ENCODE results near the gene YTHDF1. TPM values are rescaled to one million over a fixed set of nuclear protein-coding genes. Genes with fewer than 3 reads are reported as not detected.

YTHDF1 gene
- total and polyA plus RNA-seq, 2 of the 4 experiments (the other 2 are of a cell fraction): 10.9 to 22.6 TPM

DNA sequence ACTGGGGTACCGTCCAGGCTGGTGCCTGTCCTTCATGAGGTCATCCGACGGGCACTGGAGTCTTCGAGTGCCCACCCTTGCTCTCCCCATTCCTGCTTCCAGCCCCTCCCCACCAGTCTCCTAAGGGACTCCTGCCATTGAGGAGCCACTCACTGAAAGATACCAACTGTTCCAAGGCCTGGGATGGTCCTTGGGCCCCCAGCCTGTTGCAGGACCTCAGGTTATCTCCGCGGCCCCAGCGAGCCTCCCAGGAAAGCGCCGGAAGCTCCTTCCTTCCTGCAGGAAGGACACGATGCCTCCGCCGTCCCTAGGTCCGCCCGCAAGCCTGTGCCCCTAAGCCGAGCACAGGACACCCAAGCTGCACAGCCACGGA lies 37.1 kb upstream of the YTHDF1 start:
- intact Hi-C loops (cut with micrococcal nuclease) (no loop called here), dilution Hi-C loops (cut with HindIII; ENCODE audit: low sequenced_read_pairs, unreplicated experiment) (no loop called here), in situ Hi-C loops (cut with MboI; ENCODE audit: low sequenced_read_pairs) (no loop called here)
- Histone ChIP-seq H2AFZ (replicated peaks; ENCODE audit: low read length, poor library complexity) (peak overlapping the region; percentile 72), H3K4me2 (ENCODE audit: low read depth, low read length) (no peak overlapping the region; the same call in 1 of the 2 replicates), H3K23ac (ENCODE audit: low read depth, low read length) (no peak overlapping the region), H3K18ac (ENCODE audit: low read depth, low read length) (no peak overlapping the region), H3K56ac (ENCODE audit: extremely low read depth, insufficient read depth, low read length) (no peak overlapping the region), H4K20me1 (ENCODE audit: insufficient read depth, low read length) (no peaks in the 10 kb centered on the region; the same call in 1 of the 2 replicates), H3K9ac (ENCODE audit: low read depth, low read length) (no peak overlapping the region), H3K4ac (ENCODE audit: low read depth, low read length) (no peak overlapping the region), H3K4me1 (ENCODE audit: control insufficient read depth, insufficient read depth, low read length) (no peaks in the 10 kb centered on the region), H3K36me3 (ENCODE audit: control insufficient read depth, insufficient read depth, low read length) (no peaks in the 10 kb centered on the region), H3K4me3 (ENCODE audit: insufficient read depth, low read depth, low read length) (no peak overlapping the region), H3K27me3 (ENCODE audit: control insufficient read depth, insufficient read depth, low read length) (peaks cover 71% of the 10 kb centered on the region), H3K9me1 (ENCODE audit: insufficient read depth, low read length) (no peaks in the 10 kb centered on the region), H2AK9ac (replicated peaks; ENCODE audit: low read depth, low read length, poor library complexity) (peak overlapping the region; percentile 42), H3K79me1 (ENCODE audit: low read depth in 1 of 2, low read length in 2 of 2) (no peaks in the 10 kb centered on the region), H3K14ac (replicated peaks; ENCODE audit: low read depth, low read length) (no peak overlapping the region), H2AK5ac (ENCODE audit: low read depth, low read length) (no peak overlapping the region), H3K9me3 (ENCODE audit: control insufficient read depth, insufficient read depth, low read length) (no peaks in the 10 kb centered on the region), H2BK20ac (ENCODE audit: low read depth, low read length) (no peak overlapping the region), H2BK5ac (ENCODE audit: low read depth, low read length, poor library complexity, severe bottlenecking) (no peak overlapping the region), H3K27ac (ENCODE audit: insufficient read depth, low read length) (no peak overlapping the region), H2BK120ac (ENCODE audit: low read depth, low read length) (no peak overlapping the region), H4K8ac (ENCODE audit: low read depth in 2 of 2, low read length in 2 of 2) (no peak overlapping the region), H2BK15ac (ENCODE audit: low read depth, low read length) (no peak overlapping the region), H4K91ac (ENCODE audit: insufficient read depth, low read depth, low read length) (no peak overlapping the region), H4K5ac (ENCODE audit: low read depth, low read length) (no peak overlapping the region)
- DNase-seq: no peak
- WGBS, 2 experiments (ENCODE audit: extremely low coverage in 2 of 2, insufficient read length in 1 of 2): 3% methylated on average over 6 of the region's 16 CpGs; no CpG with 5 or more reads in 1 of the 2 experiments
- ChIA-PET CTCF (interaction anchor here (2.8 kb wide), 1 partner anchor 29 kb away, joined by 13 read pairs; no protein-coding TSS in a partner anchor), POLR2A (ENCODE audit: unreplicated experiment) (no interaction called here)
- no TSS peak for BruUV-seq (replicated peaks)
- TF ChIP-seq RFX5 (IDR thresholded peaks at IDR 0.05; ENCODE audit: low read depth, low read length): no peak
- no peak for TF ChIP-seq RCOR1 (IDR thresholded peaks at IDR 0.05; ENCODE audit: insufficient replicate concordance, low read length)
- TF ChIP-seq SMC3 (IDR thresholded peaks at IDR 0.05; ENCODE audit: low read depth, low read length): no peak
- TF ChIP-seq FOS (IDR thresholded peaks at IDR 0.05; ENCODE audit: low read depth, low read length): no peak
- TF ChIP-seq, protein P1, sequence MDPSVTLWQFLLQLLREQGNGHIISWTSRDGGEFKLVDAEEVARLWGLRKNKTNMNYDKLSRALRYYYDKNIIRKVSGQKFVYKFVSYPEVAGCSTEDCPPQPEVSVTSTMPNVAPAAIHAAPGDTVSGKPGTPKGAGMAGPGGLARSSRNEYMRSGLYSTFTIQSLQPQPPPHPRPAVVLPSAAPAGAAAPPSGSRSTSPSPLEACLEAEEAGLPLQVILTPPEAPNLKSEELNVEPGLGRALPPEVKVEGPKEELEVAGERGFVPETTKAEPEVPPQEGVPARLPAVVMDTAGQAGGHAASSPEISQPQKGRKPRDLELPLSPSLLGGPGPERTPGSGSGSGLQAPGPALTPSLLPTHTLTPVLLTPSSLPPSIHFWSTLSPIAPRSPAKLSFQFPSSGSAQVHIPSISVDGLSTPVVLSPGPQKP (IDR thresholded peaks at IDR 0.05; ENCODE audit: borderline replicate concordance, low read depth, low read length): no peak
- TF ChIP-seq BHLHE40 (IDR thresholded peaks at IDR 0.05; ENCODE audit: low read depth, low read length): no peak
- no peak for TF ChIP-seq RAD21 (IDR thresholded peaks at IDR 0.05; ENCODE audit: low read length)
- no peak for TF ChIP-seq CHD1 (IDR thresholded peaks at IDR 0.05; ENCODE audit: low read depth, low read length)
- TF ChIP-seq MXI1 (IDR thresholded peaks at IDR 0.05; ENCODE audit: borderline replicate concordance, low read depth, low read length): no peak
- TF ChIP-seq, protein P2, sequence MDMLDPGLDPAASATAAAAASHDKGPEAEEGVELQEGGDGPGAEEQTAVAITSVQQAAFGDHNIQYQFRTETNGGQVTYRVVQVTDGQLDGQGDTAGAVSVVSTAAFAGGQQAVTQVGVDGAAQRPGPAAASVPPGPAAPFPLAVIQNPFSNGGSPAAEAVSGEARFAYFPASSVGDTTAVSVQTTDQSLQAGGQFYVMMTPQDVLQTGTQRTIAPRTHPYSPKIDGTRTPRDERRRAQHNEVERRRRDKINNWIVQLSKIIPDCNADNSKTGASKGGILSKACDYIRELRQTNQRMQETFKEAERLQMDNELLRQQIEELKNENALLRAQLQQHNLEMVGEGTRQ (IDR thresholded peaks at IDR 0.05; ENCODE audit: low read depth, low read length): no peak
- TF ChIP-seq POLR2A (IDR thresholded peaks at IDR 0.05; ENCODE audit: low read depth, low read length): no peak
- no peak for TF ChIP-seq MAFK (IDR thresholded peaks at IDR 0.05; ENCODE audit: low read depth, low read length)
- TF ChIP-seq, protein P3, sequence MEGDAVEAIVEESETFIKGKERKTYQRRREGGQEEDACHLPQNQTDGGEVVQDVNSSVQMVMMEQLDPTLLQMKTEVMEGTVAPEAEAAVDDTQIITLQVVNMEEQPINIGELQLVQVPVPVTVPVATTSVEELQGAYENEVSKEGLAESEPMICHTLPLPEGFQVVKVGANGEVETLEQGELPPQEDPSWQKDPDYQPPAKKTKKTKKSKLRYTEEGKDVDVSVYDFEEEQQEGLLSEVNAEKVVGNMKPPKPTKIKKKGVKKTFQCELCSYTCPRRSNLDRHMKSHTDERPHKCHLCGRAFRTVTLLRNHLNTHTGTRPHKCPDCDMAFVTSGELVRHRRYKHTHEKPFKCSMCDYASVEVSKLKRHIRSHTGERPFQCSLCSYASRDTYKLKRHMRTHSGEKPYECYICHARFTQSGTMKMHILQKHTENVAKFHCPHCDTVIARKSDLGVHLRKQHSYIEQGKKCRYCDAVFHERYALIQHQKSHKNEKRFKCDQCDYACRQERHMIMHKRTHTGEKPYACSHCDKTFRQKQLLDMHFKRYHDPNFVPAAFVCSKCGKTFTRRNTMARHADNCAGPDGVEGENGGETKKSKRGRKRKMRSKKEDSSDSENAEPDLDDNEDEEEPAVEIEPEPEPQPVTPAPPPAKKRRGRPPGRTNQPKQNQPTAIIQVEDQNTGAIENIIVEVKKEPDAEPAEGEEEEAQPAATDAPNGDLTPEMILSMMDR (conservative IDR thresholded peaks at IDR 0.05; ENCODE audit: low read depth, low read length): no peak
- no peak for TF ChIP-seq MAZ (IDR thresholded peaks at IDR 0.05; ENCODE audit: borderline replicate concordance, low read depth, low read length)
- TF ChIP-seq NFE2L2 (IDR thresholded peaks at IDR 0.05; ENCODE audit: low read depth, low read length): no peak
- no peak for TF ChIP-seq CEBPB (IDR thresholded peaks at IDR 0.05; ENCODE audit: low read depth, low read length)
- peak; percentile 16 for ATAC-seq (ENCODE audit: low read depth)
